Astrocyte (in vitro differentiated cells and primary cell): ENCODE data around the gene MIA2. TPM values are rescaled to one million over a fixed set of nuclear protein-coding genes. Genes with fewer than 3 reads are reported as not detected.

Experiments used
- DNase-seq: peaks from one replicate; pipeline ENCODE4 v3.0.0-alpha.2; 2010; ENCODE audit warnings: low read depth
- FAIRE-seq: peaks from 2 replicates; lab custom pipeline; 2011; peaks lifted over from hg19 to GRCh38; lab: Jason Lieb, UNC
- H2AFZ ChIP-seq: 2 replicates; pipeline ENCODE4 v1.6.0; 2012; ENCODE audit warnings: low read depth, low read length, inconsistent platforms
- H3K27ac ChIP-seq: 2 replicates; pipeline ENCODE4 v1.5.1; 2011; ENCODE audit warnings: low read depth, low read length, inconsistent platforms
- H3K27me3 ChIP-seq: 2 replicates; pipeline ENCODE4 v1.6.0; 2011; ENCODE audit warnings: low read length, inconsistent platforms; ENCODE audit not compliant: insufficient read depth
- H3K36me3 ChIP-seq: 2 replicates; pipeline ENCODE4 v1.5.1; 2011; ENCODE audit warnings: low read length, inconsistent platforms; ENCODE audit not compliant: insufficient read depth
- H3K4me1 ChIP-seq: 2 replicates; pipeline ENCODE4 v1.5.1; 2011; ENCODE audit warnings: low read length, inconsistent platforms; ENCODE audit not compliant: insufficient read depth
- H3K4me2 ChIP-seq: 2 replicates; pipeline ENCODE4 v1.6.0; 2012; ENCODE audit warnings: low read length, inconsistent platforms
- H3K4me3 ChIP-seq: 2 replicates; pipeline ENCODE4 v1.5.1; 2011; ENCODE audit warnings: low read depth, mild to moderate bottlenecking, low read length, inconsistent platforms; ENCODE audit not compliant: insufficient read depth
- H3K79me2 ChIP-seq: 2 replicates; pipeline ENCODE4 v1.6.0; 2012; ENCODE audit warnings: mild to moderate bottlenecking, low read length, inconsistent platforms; ENCODE audit not compliant: insufficient read depth
- H3K9ac ChIP-seq: 2 replicates; pipeline ENCODE4 v1.6.0; 2012; ENCODE audit warnings: mild to moderate bottlenecking, low read length, inconsistent platforms
- H3K9me3 ChIP-seq: 2 replicates; pipeline ENCODE4 v1.5.1; 2012; ENCODE audit warnings: low read depth, mild to moderate bottlenecking, low read length, inconsistent platforms; ENCODE audit not compliant: insufficient read depth
- H4K20me1 ChIP-seq: 2 replicates; pipeline ENCODE4 v1.6.0; 2012; ENCODE audit warnings: low read length, inconsistent platforms; ENCODE audit not compliant: insufficient read depth
- H3K27ac Mint-ChIP-seq: one replicate; pipeline ENCODE4 v1.8.0; 2021; ENCODE audit warnings: mild to moderate bottlenecking, mixed read lengths; ENCODE audit not compliant: unreplicated experiment
- H3K27me3 Mint-ChIP-seq: one replicate; pipeline ENCODE4 v1.8.0; 2021; ENCODE audit warnings: low read depth, mixed read lengths; ENCODE audit not compliant: unreplicated experiment
- H3K36me3 Mint-ChIP-seq: one replicate; pipeline ENCODE4 v1.8.0; 2021; ENCODE audit warnings: low read depth, mixed read lengths; ENCODE audit not compliant: unreplicated experiment
- H3K4me1 Mint-ChIP-seq: one replicate; pipeline ENCODE4 v1.8.0; 2021; ENCODE audit warnings: low read depth, mixed read lengths; ENCODE audit not compliant: unreplicated experiment
- H3K4me3 Mint-ChIP-seq: one replicate; pipeline ENCODE4 v1.8.0; 2021; ENCODE audit warnings: mild to moderate bottlenecking, moderate library complexity, mixed read lengths; ENCODE audit not compliant: unreplicated experiment
- H3K9me3 Mint-ChIP-seq: one replicate; pipeline ENCODE4 v1.8.0; 2021; ENCODE audit warnings: mild to moderate bottlenecking, mixed read lengths; ENCODE audit not compliant: unreplicated experiment
- CTCF ChIP-seq: IDR thresholded peaks from 2 replicates; pipeline ENCODE4 v1.5.1; 2011; ENCODE audit warnings: low read depth, mild to moderate bottlenecking, inconsistent platforms, low read length, moderate library complexity; ENCODE audit not compliant: insufficient read depth
- EZH2 ChIP-seq: IDR thresholded peaks from 2 replicates; pipeline ENCODE4 v1.6.1; 2012; ENCODE audit warnings: mild to moderate bottlenecking, low read length, inconsistent platforms; ENCODE audit not compliant: insufficient read depth
- total RNA-seq: library from RNA; stranded (reverse); gene quantifications from 2 replicates; pipeline ENCODE4 v1.2.1, GENCODE V29; 2021

MIA2 gene
- total RNA-seq, 1 donor from 2014 or later, result 18.2 TPM

GRCh38 chr14:39381366-39381765 lies 147.7 kb downstream of the MIA2 start:
- no peak overlapping the region for H3K27ac ChIP-seq
- no peaks in the 10 kb centered on the region for H3K79me2 ChIP-seq
- no peaks in the 10 kb centered on the region for H3K9me3 ChIP-seq
- no peak overlapping the region for H2AFZ ChIP-seq
- no peaks in the 10 kb centered on the region for H3K36me3 ChIP-seq
- H3K4me3 Mint-ChIP-seq, result no peak overlapping the region
- DNase-seq (no peak), FAIRE-seq (no peak)
- H3K27ac Mint-ChIP-seq, result no peak overlapping the region
- H3K4me2 ChIP-seq, result no peak overlapping the region
- peaks cover 3% of the 10 kb centered on the region for H3K9me3 Mint-ChIP-seq
- H3K4me1 Mint-ChIP-seq, result peaks cover 19% of the 10 kb centered on the region
- H3K27me3 Mint-ChIP-seq, result no peaks in the 10 kb centered on the region
- no peaks in the 10 kb centered on the region for H3K27me3 ChIP-seq
- no peak for TF ChIP-seq EZH2
- no peak for TF ChIP-seq CTCF
- H3K36me3 Mint-ChIP-seq, result peaks cover 9% of the 10 kb centered on the region
- no peak overlapping the region for H3K9ac ChIP-seq
- peaks cover 7% of the 10 kb centered on the region for H3K4me1 ChIP-seq
- H3K4me3 ChIP-seq, result no peak overlapping the region
- no peaks in the 10 kb centered on the region for H4K20me1 ChIP-seq

GRCh38 chr14:39382463-39382862 lies 148.7 kb downstream of the MIA2 start:
- Mint-ChIP-seq H3K4me3 (no peak overlapping the region), H3K36me3 (peaks cover 15% of the 10 kb centered on the region), H3K27ac (no peak overlapping the region), H3K9me3 (peaks cover 3% of the 10 kb centered on the region), H3K27me3 (no peaks in the 10 kb centered on the region), H3K4me1 (peaks cover 8% of the 10 kb centered on the region)
- no peak for DNase-seq
- FAIRE-seq, result no peak
- Histone ChIP-seq H3K27ac (no peak overlapping the region), H3K4me1 (no peaks in the 10 kb centered on the region), H3K9ac (no peak overlapping the region), H3K4me3 (no peak overlapping the region), H3K9me3 (no peaks in the 10 kb centered on the region), H3K36me3 (no peaks in the 10 kb centered on the region), H2AFZ (no peak overlapping the region), H3K79me2 (no peaks in the 10 kb centered on the region), H4K20me1 (no peaks in the 10 kb centered on the region), H3K4me2 (no peak overlapping the region), H3K27me3 (no peaks in the 10 kb centered on the region)
- TF ChIP-seq CTCF (no peak), EZH2 (no peak)

- Histone ChIP-seq H3K4me1 (no peaks in the 10 kb centered on the region), H2AFZ (no peak overlapping the region)
- H3K4me1 Mint-ChIP-seq, result peaks cover 6% of the 10 kb centered on the region
Measured at GRCh38 chr14:39383026-39383660, 149.4 kb downstream of the MIA2 start.

More at GRCh38 chr14:39383026-39383660, 149.4 kb downstream of the MIA2 start:
- no peak overlapping the region for H3K4me3 ChIP-seq
- no peaks in the 10 kb centered on the region for H3K36me3 ChIP-seq
- H4K20me1 ChIP-seq, result no peaks in the 10 kb centered on the region
- H3K9me3 ChIP-seq, result no peaks in the 10 kb centered on the region
- Mint-ChIP-seq H3K4me3 (no peak overlapping the region), H3K36me3 (peaks cover 15% of the 10 kb centered on the region), H3K27ac (no peak overlapping the region), H3K9me3 (peaks cover 3% of the 10 kb centered on the region), H3K27me3 (no peaks in the 10 kb centered on the region)
- H3K27me3 ChIP-seq, result no peaks in the 10 kb centered on the region
- no peak overlapping the region for H3K27ac ChIP-seq
- no peak overlapping the region for H3K4me2 ChIP-seq
- H3K79me2 ChIP-seq, result no peaks in the 10 kb centered on the region
- TF ChIP-seq EZH2 (no peak), CTCF (no peak)
- H3K9ac ChIP-seq, result no peak overlapping the region
- DNase-seq, result no peak
- FAIRE-seq, result no peak
